Tibial nerve (tissue), 4 donors: ENCODE data around the gene TRAF5.
"Not testable (repeated sequence)": the region's sequence is repeated elsewhere in the genome, so short reads cannot be mapped to it uniquely, and the experiment has no call there.

Experiments
- EP300 ChIP-seq, 2 donors: sonication (generic); formaldehyde crosslinking; IDR thresholded peaks; one replicate each; pipeline ENCODE4 v1.6.1; 2017; ENCODE audit warnings: antibody characterized with exemption in 2 of 2, mild to moderate bottlenecking in 1 of 2
- TF ChIP-seq, protein P1 (sequence below), 5 experiments: fragments of 200-600 bp in 3 of 5; fragments of 450-650 bp in 2 of 5; sonication (generic) in 3 of 5; IDR thresholded peaks; one replicate each; pipeline ENCODE4 v1.5.1; 2016 to 2019; ENCODE audit warnings: antibody characterized with exemption in 5 of 5, mild to moderate bottlenecking in 3 of 5, moderate library complexity in 2 of 5

- TF ChIP-seq, protein P1, sequence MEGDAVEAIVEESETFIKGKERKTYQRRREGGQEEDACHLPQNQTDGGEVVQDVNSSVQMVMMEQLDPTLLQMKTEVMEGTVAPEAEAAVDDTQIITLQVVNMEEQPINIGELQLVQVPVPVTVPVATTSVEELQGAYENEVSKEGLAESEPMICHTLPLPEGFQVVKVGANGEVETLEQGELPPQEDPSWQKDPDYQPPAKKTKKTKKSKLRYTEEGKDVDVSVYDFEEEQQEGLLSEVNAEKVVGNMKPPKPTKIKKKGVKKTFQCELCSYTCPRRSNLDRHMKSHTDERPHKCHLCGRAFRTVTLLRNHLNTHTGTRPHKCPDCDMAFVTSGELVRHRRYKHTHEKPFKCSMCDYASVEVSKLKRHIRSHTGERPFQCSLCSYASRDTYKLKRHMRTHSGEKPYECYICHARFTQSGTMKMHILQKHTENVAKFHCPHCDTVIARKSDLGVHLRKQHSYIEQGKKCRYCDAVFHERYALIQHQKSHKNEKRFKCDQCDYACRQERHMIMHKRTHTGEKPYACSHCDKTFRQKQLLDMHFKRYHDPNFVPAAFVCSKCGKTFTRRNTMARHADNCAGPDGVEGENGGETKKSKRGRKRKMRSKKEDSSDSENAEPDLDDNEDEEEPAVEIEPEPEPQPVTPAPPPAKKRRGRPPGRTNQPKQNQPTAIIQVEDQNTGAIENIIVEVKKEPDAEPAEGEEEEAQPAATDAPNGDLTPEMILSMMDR (IDR thresholded peaks at IDR 0.05): not testable (repeated sequence)
- TF ChIP-seq EP300 (IDR thresholded peaks at IDR 0.05): not testable (repeated sequence)
Observed at GRCh38 chr1:211416628-211417323, 90.1 kb downstream of the TRAF5 start.
